GM23248 (cell line): ENCODE measurements around the gene SMG9. TPM values are rescaled to one million over a fixed set of nuclear protein-coding genes. Genes with fewer than 3 reads are reported as not detected.

Experiments used
- DNase-seq: peaks from one replicate; pipeline ENCODE4 v3.0.0-alpha.2; 2015
- H2AFZ ChIP-seq: fragments of 200-600 bp; sonication (generic); 2 replicates; pipeline ENCODE4 v1.6.1; 2016; ENCODE audit warnings: antibody characterized with exemption
- H3F3A ChIP-seq: fragments of 200-600 bp; sonication (generic); 2 replicates; pipeline ENCODE4 v1.6.1; 2016; ENCODE audit warnings: mild to moderate bottlenecking, antibody characterized with exemption, mixed run types; ENCODE audit not compliant: insufficient read depth
- H3K27ac ChIP-seq: fragments of 200-600 bp; sonication (generic); 2 replicates; pipeline ENCODE4 v1.5.1; 2016; ENCODE audit warnings: mild to moderate bottlenecking
- H3K27me3 ChIP-seq: fragments of 200-600 bp; sonication (generic); replicated peaks from 2 replicates; pipeline ENCODE4 v1.6.1; 2016; ENCODE audit warnings: mild to moderate bottlenecking; ENCODE audit not compliant: insufficient read depth
- H3K36me3 ChIP-seq: fragments of 200-600 bp; sonication (generic); 2 replicates; pipeline ENCODE4 v1.6.1; 2016; ENCODE audit warnings: low read depth, mild to moderate bottlenecking
- H3K4me1 ChIP-seq: fragments of 200-600 bp; sonication (generic); 2 replicates; pipeline ENCODE4 v1.6.1; 2016; ENCODE audit warnings: mild to moderate bottlenecking; ENCODE audit not compliant: insufficient read depth
- H3K4me2 ChIP-seq: fragments of 200-600 bp; sonication (generic); one replicate; pipeline ENCODE4 v1.6.1; 2016; ENCODE audit warnings: mild to moderate bottlenecking; ENCODE audit not compliant: unreplicated experiment
- H3K4me3 ChIP-seq: fragments of 200-600 bp; sonication (generic); 2 replicates; pipeline ENCODE4 v1.5.1; 2016; ENCODE audit warnings: mild to moderate bottlenecking
- H3K79me2 ChIP-seq: fragments of 200-600 bp; sonication (generic); 2 replicates; pipeline ENCODE4 v1.6.1; 2016; ENCODE audit warnings: mild to moderate bottlenecking; ENCODE audit not compliant: insufficient read depth
- H3K9ac ChIP-seq: fragments of 200-600 bp; sonication (generic); 2 replicates; pipeline ENCODE4 v1.6.1; 2016; ENCODE audit warnings: mild to moderate bottlenecking
- H3K9me2 ChIP-seq: fragments of 200-600 bp; sonication (generic); 2 replicates; pipeline ENCODE4 v1.6.1; 2016; ENCODE audit warnings: mixed run types, mild to moderate bottlenecking, moderate library complexity; ENCODE audit not compliant: insufficient read depth
- H3K9me3 ChIP-seq: fragments of 200-600 bp; sonication (generic); one replicate; pipeline ENCODE4 v1.6.1; 2017; ENCODE audit warnings: low read depth
- H4K20me1 ChIP-seq: fragments of 200-600 bp; sonication (generic); 2 replicates; pipeline ENCODE4 v1.6.0; 2016; ENCODE audit not compliant: insufficient read depth
- EZH2 ChIP-seq: fragments of 200-600 bp; sonication (generic); IDR thresholded peaks from 2 replicates; pipeline ENCODE4 v1.6.1; 2018; ENCODE audit warnings: antibody characterized with exemption, mild to moderate bottlenecking; ENCODE audit not compliant: insufficient read depth, poor library complexity, severe bottlenecking
- EZH2phosphoT487 ChIP-seq: fragments of 200-600 bp; sonication (generic); IDR thresholded peaks from 2 replicates; pipeline ENCODE4 v1.6.1; 2018; ENCODE audit warnings: antibody characterized with exemption, moderate library complexity, mild to moderate bottlenecking, low read depth; ENCODE audit not compliant: insufficient read depth
- WGBS, 2 experiments: methylation state at CpG; one replicate each; pipeline ENCODE4 v1.1.6; 2015 to 2017; ENCODE audit warnings: low lambda C conversion rate in 2 of 2, low coverage in 1 of 2; ENCODE audit errors: missing lambda C conversion rate in 2 of 2; 5-methylcytosine and 5-hydroxymethylcytosine counted together
- in situ Hi-C: fragments of 300-500 bp; cut with MboI; formaldehyde crosslinking; loops from 2 replicates; pipeline ENCODE4 v1.15.0; 2020
- polyA plus RNA-seq: library from polyadenylated mRNA; unstranded; fragments of >200 nt; fragmentation: Nextera tagmentation; extraction: Ambion mirVana; gene quantifications from 2 replicates; pipeline ENCODE4 v1.2.1, GENCODE V29; 2016
- total RNA-seq: library from RNA; depleted of rRNA; stranded (reverse); fragments of >200 nt; shearing (Covaris generic); gene quantifications from 2 replicates; pipeline ENCODE4 v1.2.3, GENCODE V29; 2014

SMG9 gene
- total and polyA plus RNA-seq, 2 experiments from 2014 or later: 13.0 to 23.2 TPM

DNA sequence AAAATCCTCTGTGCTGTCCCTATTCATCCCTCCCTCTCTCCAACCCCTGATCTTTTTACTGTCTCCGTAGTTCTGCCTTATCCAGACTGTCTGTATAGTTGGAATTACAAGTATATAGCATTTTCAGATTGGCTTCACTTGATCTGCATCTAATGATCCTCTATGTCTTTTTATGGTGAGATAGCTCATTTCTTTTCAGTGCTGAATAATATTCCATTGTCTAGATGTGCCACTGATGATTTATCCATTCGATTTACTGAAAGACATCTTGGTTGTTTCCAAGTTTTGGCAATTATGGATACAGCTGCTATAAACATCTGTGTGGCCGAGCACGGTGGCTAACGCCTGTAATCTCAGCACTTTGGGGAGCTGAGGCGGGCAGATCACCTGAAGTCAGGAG is 19.7 kb downstream of the SMG9 start:
- Histone ChIP-seq H3K36me3 (peaks cover 35% of the 10 kb centered on the region; the same call in 1 of the 2 replicates), H3K4me3 (no peak overlapping the region), H3F3A (no peaks in the 10 kb centered on the region), H3K9ac (no peak overlapping the region), H3K4me2 (no peak overlapping the region), H2AFZ (no peak overlapping the region), H3K27me3 (no peaks in the 10 kb centered on the region), H3K79me2 (no peaks in the 10 kb centered on the region), H3K27ac (no peak overlapping the region), H3K9me3 (no peaks in the 10 kb centered on the region), H3K4me1 (no peaks in the 10 kb centered on the region), H4K20me1 (no peaks in the 10 kb centered on the region), H3K9me2 (no peaks in the 10 kb centered on the region)
- TF ChIP-seq EZH2 (no peak), EZH2phosphoT487 (no peak)
- no peak for DNase-seq
- WGBS, 2 experiments: 100% methylated on average over 6 of the region's 6 CpGs
- in situ Hi-C loops: no loop called here

DNA sequence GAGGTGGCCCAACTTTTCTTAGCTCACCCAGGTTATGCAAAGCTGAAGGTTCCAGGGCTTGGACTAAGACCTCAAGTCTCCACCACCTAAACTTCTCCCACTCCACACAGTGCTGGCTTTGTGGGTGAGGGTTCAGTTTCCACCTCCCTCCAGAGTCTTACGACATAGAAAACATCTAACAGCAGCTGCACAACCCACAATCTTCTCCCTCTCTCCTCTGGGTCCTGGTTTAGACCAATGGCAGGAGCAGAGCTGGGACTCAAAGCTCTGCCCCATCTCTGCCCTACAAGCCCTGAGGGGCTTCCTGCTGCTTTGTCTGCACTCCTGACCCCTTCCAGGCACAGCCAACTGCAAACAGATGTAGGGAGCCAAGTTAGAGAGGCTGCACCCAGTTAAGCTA is 22.9 kb downstream of the SMG9 start:
- TF ChIP-seq EZH2phosphoT487 (no peak), EZH2 (no peak)
- WGBS, 2 experiments: 100% methylated on average over 1 of the region's 1 CpG
- Histone ChIP-seq H2AFZ (no peak overlapping the region), H3K4me3 (no peak overlapping the region), H3K4me2 (no peak overlapping the region), H3K36me3 (peaks cover 12% of the 10 kb centered on the region; the same call in 1 of the 2 replicates), H3K27me3 (no peaks in the 10 kb centered on the region), H3K79me2 (no peaks in the 10 kb centered on the region), H3K9ac (no peak overlapping the region), H4K20me1 (no peaks in the 10 kb centered on the region), H3K4me1 (no peaks in the 10 kb centered on the region), H3F3A (no peaks in the 10 kb centered on the region), H3K9me3 (no peaks in the 10 kb centered on the region), H3K9me2 (no peaks in the 10 kb centered on the region), H3K27ac (no peak overlapping the region)
- no peak for DNase-seq
- in situ Hi-C loops: no loop called here

DNA sequence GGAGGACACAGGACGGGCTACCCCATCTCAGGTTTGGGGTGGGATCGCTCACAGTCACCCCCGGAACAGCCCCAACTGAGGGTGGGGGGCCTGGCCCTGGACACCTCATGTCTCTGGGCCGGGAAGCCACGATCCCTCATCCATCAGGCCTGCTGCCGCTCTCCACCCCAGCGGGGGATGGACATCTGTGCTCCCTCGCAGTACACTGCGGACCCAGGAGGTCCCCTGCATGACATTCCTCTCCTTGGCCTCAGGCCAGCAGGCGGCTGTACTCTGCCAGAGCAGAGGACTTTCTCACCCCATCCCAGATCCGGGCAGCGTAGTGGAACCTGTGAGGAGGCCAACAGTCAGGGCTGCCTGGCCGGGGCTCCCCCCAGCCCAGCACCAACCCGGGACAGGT is 23.4 kb downstream of the SMG9 start:
- Histone ChIP-seq H3K79me2 (no peaks in the 10 kb centered on the region), H3K9ac (no peak overlapping the region), H3K9me3 (no peaks in the 10 kb centered on the region), H3F3A (no peaks in the 10 kb centered on the region), H3K27ac (no peak overlapping the region), H3K4me2 (no peak overlapping the region), H4K20me1 (no peaks in the 10 kb centered on the region), H3K9me2 (no peaks in the 10 kb centered on the region), H3K36me3 (peaks cover 12% of the 10 kb centered on the region; the same call in 1 of the 2 replicates), H3K4me3 (no peak overlapping the region), H2AFZ (no peak overlapping the region), H3K27me3 (no peaks in the 10 kb centered on the region), H3K4me1 (no peaks in the 10 kb centered on the region)
- TF ChIP-seq EZH2 (no peak), EZH2phosphoT487 (no peak)
- in situ Hi-C loops: no loop called here
- DNase-seq: no peak
- 84 to 88% methylated on average over 12 to 14 of the region's 14 CpGs for WGBS, 2 experiments

DNA sequence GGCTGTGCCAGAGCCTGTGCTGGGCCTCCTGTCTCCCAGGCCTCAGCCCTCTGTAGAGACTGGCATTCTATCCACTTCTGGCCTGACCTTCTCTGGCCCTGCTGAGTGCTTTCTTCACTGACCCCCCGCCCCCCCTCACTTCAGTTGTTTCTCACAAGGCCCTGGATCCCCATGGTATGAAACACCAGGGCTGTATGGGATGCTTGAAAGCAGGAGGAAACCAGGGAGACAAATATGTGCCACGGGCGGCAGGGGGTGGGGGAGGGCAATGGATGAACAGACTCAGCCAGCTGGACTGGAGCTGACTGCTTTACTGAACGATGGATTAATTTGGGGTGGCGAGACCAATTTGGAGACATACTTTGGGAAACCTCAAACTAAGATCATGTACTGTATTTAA is 24.8 kb downstream of the SMG9 start:
- Histone ChIP-seq H3K9me3 (no peaks in the 10 kb centered on the region), H2AFZ (no peak overlapping the region), H3K4me3 (no peak overlapping the region), H3K79me2 (no peaks in the 10 kb centered on the region), H3K9ac (no peak overlapping the region), H3K4me2 (no peak overlapping the region), H3K4me1 (no peaks in the 10 kb centered on the region), H3K9me2 (no peaks in the 10 kb centered on the region), H3K27me3 (no peaks in the 10 kb centered on the region), H3K36me3 (peaks cover 8% of the 10 kb centered on the region; the same call in 1 of the 2 replicates), H3K27ac (no peak overlapping the region), H4K20me1 (no peaks in the 10 kb centered on the region), H3F3A (no peaks in the 10 kb centered on the region)
- in situ Hi-C loops: no loop called here
- DNase-seq: no peak
- 76 to 79% methylated on average over 5 of the region's 5 CpGs for WGBS, 2 experiments
- no peak for TF ChIP-seq EZH2
- no peak for TF ChIP-seq EZH2phosphoT487

DNA sequence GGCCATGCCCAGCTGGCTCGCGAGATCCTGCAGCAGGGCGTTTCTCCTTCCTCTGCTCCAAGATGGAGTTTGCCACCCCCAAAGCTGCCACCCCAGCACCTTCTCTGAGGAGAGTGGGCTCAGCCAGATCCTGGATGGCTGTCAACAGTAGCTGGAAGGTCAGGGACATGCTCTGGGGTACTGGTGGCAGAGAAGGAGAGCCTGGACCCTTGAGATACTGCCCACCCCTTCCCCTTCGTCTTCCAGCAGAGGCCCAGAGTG is 27.2 kb downstream of the SMG9 start:
- H3K9me3 ChIP-seq: no peaks in the 10 kb centered on the region
- H3K27ac ChIP-seq: no peak overlapping the region
- H3K9ac ChIP-seq: no peak overlapping the region
- no peak overlapping the region for H2AFZ ChIP-seq
- H3K9me2 ChIP-seq: no peaks in the 10 kb centered on the region
- peaks cover 6% of the 10 kb centered on the region; the same call in 1 of the 2 replicates for H3K36me3 ChIP-seq
- H3K79me2 ChIP-seq: no peaks in the 10 kb centered on the region
- TF ChIP-seq EZH2: no peak
- TF ChIP-seq EZH2phosphoT487: no peak
- no peaks in the 10 kb centered on the region for H4K20me1 ChIP-seq
- in situ Hi-C loops: no loop called here
- no peak overlapping the region for H3K4me3 ChIP-seq
- no peak for DNase-seq
- H3K4me1 ChIP-seq: no peaks in the 10 kb centered on the region
- no peak overlapping the region for H3K4me2 ChIP-seq
- H3F3A ChIP-seq: no peaks in the 10 kb centered on the region
- no peaks in the 10 kb centered on the region for H3K27me3 ChIP-seq
- 58 to 74% methylated on average over 4 of the region's 4 CpGs for WGBS, 2 experiments
